Panc1 (cell line): ENCODE data around the gene TP53I3. TPM values are rescaled to one million over a fixed set of nuclear protein-coding genes. Genes with fewer than 3 reads are reported as not detected.

Experiments
- ATAC-seq: fragments of 200-7000 bp; cut with Tn5 transposase; 2 replicates; pipeline ENCODE4 v1.9.1; 2020; ENCODE audit warnings: mild to moderate bottlenecking, moderate library complexity
- BruUV-seq: library from RNA; stranded (reverse); fragments of 400-500 nt; replicated peaks from 2 replicates; lab custom pipeline; 2021; lab: Mats Ljungman, UMichigan
- CTCF ChIA-PET: fragments of 300-600 bp; sonication (Branson Sonifier 250); formaldehyde crosslinking; loops from one replicate; lab custom pipeline; 2022; ENCODE audit warnings: antibody characterized with exemption; lab: Charles Lee
- POLR2A ChIA-PET: fragments of 300-600 bp; sonication (Branson Sonifier 250); formaldehyde crosslinking; loops from one replicate; lab custom pipeline; 2022; ENCODE audit warnings: antibody characterized with exemption; lab: Charles Lee
- DNase-seq: peaks from one replicate; pipeline ENCODE4 v3.0.0-alpha.2; 2010; ENCODE audit warnings: low read depth, low spot score
- H3K27ac ChIP-seq: 2 replicates; pipeline ENCODE4 v1.5.1; 2011; ENCODE audit warnings: mild to moderate bottlenecking, low read length, inconsistent platforms
- H3K27me3 ChIP-seq: fragments of 200-500 bp; sonication (Bioruptor generic); 2 replicates; pipeline ENCODE4 v1.6.0; 2014; ENCODE audit warnings: low read length, inconsistent platforms; ENCODE audit not compliant: control insufficient read depth, insufficient read depth
- H3K36me3 ChIP-seq: fragments of 200-500 bp; sonication (Bioruptor generic); 2 replicates; pipeline ENCODE4 v1.5.1; 2014; ENCODE audit warnings: inconsistent platforms, mild to moderate bottlenecking, low read length, moderate library complexity; ENCODE audit not compliant: control insufficient read depth, insufficient read depth
- H3K4me1 ChIP-seq: 2 replicates; pipeline ENCODE4 v1.5.1; 2011; ENCODE audit warnings: inconsistent platforms, mild to moderate bottlenecking, low read length, moderate library complexity; ENCODE audit not compliant: control insufficient read depth, insufficient read depth
- H3K4me3 ChIP-seq, 2 experiments: 2 replicates each; pipeline ENCODE4 v1.5.1; 2011 to 2012; ENCODE audit warnings: low read depth in 2 of 2, low read length in 2 of 2, mild to moderate bottlenecking in 2 of 2, inconsistent platforms in 1 of 2, moderate library complexity in 1 of 2
- H3K9me3 ChIP-seq: fragments of 200-500 bp; sonication (Bioruptor generic); 2 replicates; pipeline ENCODE4 v1.5.1; 2014; ENCODE audit warnings: low read depth, mild to moderate bottlenecking, inconsistent platforms, low read length, moderate library complexity; ENCODE audit not compliant: control insufficient read depth, insufficient read depth
- CTCF ChIP-seq: fragments of 450-650 bp; IDR thresholded peaks from 2 replicates; pipeline ENCODE4 v1.5.1; 2017; ENCODE audit warnings: mild to moderate bottlenecking
- POLR2AphosphoS5 ChIP-seq: IDR thresholded peaks from 2 replicates; pipeline ENCODE4 v1.6.1; 2012; ENCODE audit warnings: mild to moderate bottlenecking, low read depth, low read length, moderate library complexity
- REST ChIP-seq, 2 experiments: IDR thresholded peaks; 2 replicates each; pipeline ENCODE4 v1.6.1; 2011 to 2012; ENCODE audit warnings: low read depth in 2 of 2, control low read depth in 1 of 2, low read length in 1 of 2, mild to moderate bottlenecking in 1 of 2, moderate library complexity in 1 of 2; ENCODE audit not compliant: insufficient read depth in 1 of 2
- SIN3A ChIP-seq: IDR thresholded peaks from 2 replicates; pipeline ENCODE4 v1.6.1; 2012; ENCODE audit warnings: low read depth, mild to moderate bottlenecking, low read length, moderate library complexity, borderline replicate concordance; ENCODE audit not compliant: insufficient read depth
- TCF7L2 ChIP-seq: IDR thresholded peaks from 2 replicates; pipeline ENCODE4 v1.6.1; 2011; ENCODE audit warnings: mild to moderate bottlenecking, low read depth, low read length, inconsistent platforms
- in situ Hi-C: cut with HindIII; loops from 2 replicates; pipeline ENCODE4 v1.10.0; 2016; ENCODE audit warnings: low sequenced_read_pairs, low pct_unique_long_range_greater_than_20kb
- intact Hi-C: fragments of 100-400 bp; cut with micrococcal nuclease; formaldehyde crosslinking; loops from one replicate; pipeline ENCODE4 v1.10.0; 2022; ENCODE audit not compliant: unreplicated experiment
- total RNA-seq: library from RNA; stranded (reverse); gene quantifications from one replicate; pipeline ENCODE4 v1.2.1, GENCODE V29; 2021; ENCODE audit not compliant: unreplicated experiment

The TP53I3 gene
- total RNA-seq, 1 experiment from 2014 or later, result 51.3 TPM

- no TSS peak for BruUV-seq
Observed at GRCh38 chr2:24050041-24050979, 34.3 kb downstream of the TP53I3 start.

GRCh38 chr2:24049485-24050021 is 35.1 kb downstream of the TP53I3 start, which contains the start of gene FKBP1B:
Gene FKBP1B, plus strand, starts transcription at chr2:24049741. Its CDS starts 109 bp downstream, at chr2:24049850.
- peak within 1 kb of the TSS; percentile 53 for H3K27ac ChIP-seq
- ChIA-PET CTCF (no interaction called here), POLR2A (interaction anchor here (0.6 kb wide), 1 partner anchor 1920 kb away, joined by 5 read pairs; no protein-coding TSS in a partner anchor)
- H3K4me1 ChIP-seq, result peaks cover 30% of the 10 kb centered on the region; the same call in 1 of the 2 replicates
- no TSS peak for BruUV-seq
- ATAC-seq (peak; percentile 72), DNase-seq (no peak)
- H3K9me3 ChIP-seq, result no peaks in the 10 kb centered on the region
- no peaks in the 10 kb centered on the region for H3K27me3 ChIP-seq
- in situ Hi-C loops (no loop called here), intact Hi-C loops (loop anchor here (10.0 kb wide), 1 partner anchor 125 kb away; the partner anchor contains the start of gene ATAD2B)
- TF ChIP-seq REST (IDR thresholded peaks at IDR 0.05; ENCODE audit: insufficient read depth in 1 of 2, low read depth in 2 of 2, low read length in 1 of 2) (no peak), CTCF (no peak), SIN3A (0 out of 2 replicates have a peak, but pooled peaks have one; percentile 51), POLR2AphosphoS5 (peak; percentile 26; the same call in 1 of the 2 replicates), TCF7L2 (no peak)
- no peaks in the 10 kb centered on the region for H3K36me3 ChIP-seq
- peak within 1 kb of the TSS; percentile 61 to 71 for H3K4me3 ChIP-seq

More at GRCh38 chr2:24050041-24050979, 34.3 kb downstream of the TP53I3 start:
- Histone ChIP-seq H3K27ac (peak overlapping the region; percentile 53), H3K9me3 (no peaks in the 10 kb centered on the region), H3K4me3 (peak overlapping the region; percentile 61 to 71), H3K36me3 (no peaks in the 10 kb centered on the region), H3K4me1 (peaks cover 30% of the 10 kb centered on the region; the same call in 1 of the 2 replicates), H3K27me3 (no peaks in the 10 kb centered on the region)
- in situ Hi-C loops (no loop called here), intact Hi-C loops (no loop called here)
- ChIA-PET CTCF (interaction anchor here (0.9 kb wide), 1 partner anchor 35 kb away, joined by 3 read pairs; no protein-coding TSS in a partner anchor), POLR2A (no interaction called here)
- TF ChIP-seq CTCF, result no peak
- no peak for TF ChIP-seq SIN3A
- no peak for TF ChIP-seq POLR2AphosphoS5
- DNase-seq (no peak), ATAC-seq (peak; percentile 25)
